PC-3 (cell line): ENCODE results near the gene NDUFB5. TPM values are rescaled to one million over a fixed set of nuclear protein-coding genes. Genes with fewer than 3 reads are reported as not detected.
A peak's percentile ranks its signal among the peaks of the same experiment; 100 is the strongest.

Experiments
- ATAC-seq: fragments of 200-7000 bp; cut with Tn5 transposase; 2 replicates; pipeline ENCODE4 v1.9.1; 2020; ENCODE audit warnings: mild to moderate bottlenecking, moderate library complexity
- BruUV-seq: library from RNA; stranded (reverse); fragments of 400-500 nt; replicated peaks from 2 replicates; lab custom pipeline; 2021; lab: Mats Ljungman, UMichigan
- CTCF ChIA-PET: fragments of 300-600 bp; sonication (Branson Sonifier 250); formaldehyde crosslinking; loops from one replicate; lab custom pipeline; 2022; ENCODE audit warnings: antibody characterized with exemption; lab: Charles Lee
- POLR2A ChIA-PET: fragments of 300-600 bp; sonication (Branson Sonifier 250); formaldehyde crosslinking; loops from one replicate; lab custom pipeline; 2022; ENCODE audit warnings: antibody characterized with exemption; ENCODE audit not compliant: unreplicated experiment; lab: Charles Lee
- DNase-seq: peaks from one replicate; pipeline ENCODE4 v3.0.0-alpha.2; 2015
- H2AFZ ChIP-seq: fragments of 300-600 bp; sonication (generic); 2 replicates; pipeline ENCODE4 v1.6.0; 2016; ENCODE audit warnings: antibody characterized with exemption, low read length
- H3F3A ChIP-seq: fragments of 300-600 bp; sonication (generic); one replicate; pipeline ENCODE4 v1.6.0; 2017; ENCODE audit warnings: antibody characterized with exemption, low read length, control low read depth, mild to moderate bottlenecking; ENCODE audit not compliant: unreplicated experiment
- H3K27ac ChIP-seq: fragments of 300-600 bp; sonication (generic); 2 replicates; pipeline ENCODE4 v1.5.1; 2016; ENCODE audit warnings: mild to moderate bottlenecking, low read length
- H3K27me3 ChIP-seq: fragments of 300-600 bp; sonication (generic); 2 replicates; pipeline ENCODE4 v1.6.1; 2016; ENCODE audit warnings: low read length, mixed read lengths
- H3K36me3 ChIP-seq: fragments of 300-600 bp; sonication (generic); 2 replicates; pipeline ENCODE4 v1.6.1; 2016; ENCODE audit warnings: low read depth, mixed run types, low read length, mixed read lengths
- H3K4me1 ChIP-seq: fragments of 300-600 bp; sonication (generic); 2 replicates; pipeline ENCODE4 v1.5.1; 2016; ENCODE audit warnings: low read length; ENCODE audit not compliant: insufficient read depth
- H3K4me2 ChIP-seq: fragments of 300-600 bp; sonication (generic); 2 replicates; pipeline ENCODE4 v1.6.0; 2016; ENCODE audit warnings: low read length
- H3K4me3 ChIP-seq: fragments of 300-600 bp; sonication (generic); 2 replicates; pipeline ENCODE4 v1.5.1; 2016; ENCODE audit warnings: mild to moderate bottlenecking, low read length, mixed read lengths
- H3K79me2 ChIP-seq: fragments of 300-600 bp; sonication (generic); 2 replicates; pipeline ENCODE4 v1.6.1; 2017; ENCODE audit warnings: low read length, mixed read lengths
- H3K9ac ChIP-seq: fragments of 300-600 bp; sonication (generic); 2 replicates; pipeline ENCODE4 v1.6.0; 2016; ENCODE audit warnings: mild to moderate bottlenecking, low read length
- H3K9me2 ChIP-seq: fragments of 300-600 bp; sonication (generic); replicated peaks from 2 replicates; pipeline ENCODE4 v1.6.1; 2016; ENCODE audit warnings: mixed run types, low read length, mixed read lengths
- H3K9me3 ChIP-seq: fragments of 300-600 bp; sonication (generic); 2 replicates; pipeline ENCODE4 v1.6.1; 2016; ENCODE audit warnings: low read length, mixed read lengths
- H4K20me1 ChIP-seq: fragments of 300-600 bp; sonication (generic); 2 replicates; pipeline ENCODE4 v1.6.1; 2016; ENCODE audit warnings: low read length, mixed read lengths
- EZH2 ChIP-seq: fragments of 300-600 bp; sonication (generic); IDR thresholded peaks from one replicate; pipeline ENCODE4 v1.6.1; 2017; ENCODE audit warnings: antibody characterized with exemption, mild to moderate bottlenecking, low read length; ENCODE audit not compliant: unreplicated experiment
- EZH2phosphoT487 ChIP-seq: fragments of 300-600 bp; sonication (generic); IDR thresholded peaks from 2 replicates; pipeline ENCODE4 v1.6.1; 2018; ENCODE audit warnings: mild to moderate bottlenecking, antibody characterized with exemption, low read length, borderline replicate concordance
- intact Hi-C: fragments of 100-400 bp; cut with micrococcal nuclease; formaldehyde crosslinking; loops from 2 replicates; pipeline ENCODE4 v1.9.0; 2023
- total RNA-seq: library from RNA; depleted of rRNA; stranded (reverse); fragments of >200 nt; gene quantifications from 2 replicates; pipeline ENCODE4 v1.2.3, GENCODE V29; 2014
- TF ChIP-seq, protein P1 (sequence below): fragments of 300-600 bp; sonication (generic); conservative IDR thresholded peaks from 2 replicates; pipeline ENCODE4 v1.5.1; 2017; ENCODE audit warnings: antibody characterized with exemption, low read depth, mild to moderate bottlenecking, low read length

Gene NDUFB5
- total RNA-seq, 1 experiment from 2014 or later = 126 TPM

DNA sequence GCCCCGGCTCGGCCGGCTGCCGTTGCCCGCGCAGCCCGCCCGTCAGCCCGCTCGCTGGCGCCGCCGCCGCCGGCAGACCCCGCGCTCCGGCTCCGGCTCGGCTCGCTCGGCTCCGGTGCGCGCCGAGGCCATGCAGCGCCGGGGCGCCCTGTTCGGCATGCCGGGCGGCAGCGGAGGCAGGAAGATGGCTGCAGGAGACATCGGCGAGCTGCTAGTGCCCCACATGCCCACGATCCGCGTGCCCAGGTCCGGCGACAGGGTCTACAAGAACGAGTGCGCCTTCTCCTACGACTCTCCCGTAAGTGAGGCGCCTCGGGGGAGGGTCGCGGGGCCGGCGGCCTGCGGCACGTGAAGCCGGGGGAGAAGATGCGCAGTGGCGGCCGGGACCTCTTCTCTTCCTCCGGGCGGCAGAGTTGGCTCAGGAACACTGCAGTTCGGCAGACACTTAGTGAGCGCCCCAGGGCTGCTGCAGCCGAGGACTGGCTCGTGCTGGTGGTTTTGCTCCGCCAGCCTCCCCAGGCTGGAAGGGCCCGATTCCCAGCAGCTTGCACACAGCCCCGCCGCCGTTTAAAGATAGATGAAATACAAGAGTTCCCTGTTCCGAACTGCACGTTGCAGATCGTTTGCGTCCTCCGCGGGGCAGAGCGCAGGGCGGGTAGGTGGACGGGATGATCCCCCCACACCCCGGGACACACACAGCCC is 48.7 kb downstream of the NDUFB5 start:
- Histone ChIP-seq H3F3A (no peaks in the 10 kb centered on the region), H2AFZ (peak overlapping the region; percentile 98), H3K4me1 (peaks cover 16% of the 10 kb centered on the region), H3K9ac (peak overlapping the region; percentile 81), H3K4me2 (peak overlapping the region; percentile 81), H3K4me3 (peak overlapping the region; percentile 91), H3K9me3 (no peaks in the 10 kb centered on the region), H4K20me1 (peaks cover 21% of the 10 kb centered on the region), H3K79me2 (peaks cover 48% of the 10 kb centered on the region), H3K36me3 (peaks cover 6% of the 10 kb centered on the region; the same call in 1 of the 2 replicates), H3K27ac (peak overlapping the region; percentile 48), H3K27me3 (no peaks in the 10 kb centered on the region), H3K9me2 (no peaks in the 10 kb centered on the region)
- intact Hi-C loops = loop anchor here (2.0 to 5.0 kb wide), 3 partner anchors 36 to 949 kb away; partner anchors contain the start of genes MRPL47, NDUFB5 and TTC14
- POLR2A ChIA-PET = no interaction called here
- TF ChIP-seq, protein P1, sequence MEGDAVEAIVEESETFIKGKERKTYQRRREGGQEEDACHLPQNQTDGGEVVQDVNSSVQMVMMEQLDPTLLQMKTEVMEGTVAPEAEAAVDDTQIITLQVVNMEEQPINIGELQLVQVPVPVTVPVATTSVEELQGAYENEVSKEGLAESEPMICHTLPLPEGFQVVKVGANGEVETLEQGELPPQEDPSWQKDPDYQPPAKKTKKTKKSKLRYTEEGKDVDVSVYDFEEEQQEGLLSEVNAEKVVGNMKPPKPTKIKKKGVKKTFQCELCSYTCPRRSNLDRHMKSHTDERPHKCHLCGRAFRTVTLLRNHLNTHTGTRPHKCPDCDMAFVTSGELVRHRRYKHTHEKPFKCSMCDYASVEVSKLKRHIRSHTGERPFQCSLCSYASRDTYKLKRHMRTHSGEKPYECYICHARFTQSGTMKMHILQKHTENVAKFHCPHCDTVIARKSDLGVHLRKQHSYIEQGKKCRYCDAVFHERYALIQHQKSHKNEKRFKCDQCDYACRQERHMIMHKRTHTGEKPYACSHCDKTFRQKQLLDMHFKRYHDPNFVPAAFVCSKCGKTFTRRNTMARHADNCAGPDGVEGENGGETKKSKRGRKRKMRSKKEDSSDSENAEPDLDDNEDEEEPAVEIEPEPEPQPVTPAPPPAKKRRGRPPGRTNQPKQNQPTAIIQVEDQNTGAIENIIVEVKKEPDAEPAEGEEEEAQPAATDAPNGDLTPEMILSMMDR = no peak; the same call in 1 of the 2 replicates
- TF ChIP-seq EZH2phosphoT487 (no peak), EZH2 (no peak)
- CTCF ChIA-PET = no interaction called here
- DNase-seq (peak; percentile 71), ATAC-seq (peak; percentile 67)
- BruUV-seq = TSS peak; percentile 39

DNA sequence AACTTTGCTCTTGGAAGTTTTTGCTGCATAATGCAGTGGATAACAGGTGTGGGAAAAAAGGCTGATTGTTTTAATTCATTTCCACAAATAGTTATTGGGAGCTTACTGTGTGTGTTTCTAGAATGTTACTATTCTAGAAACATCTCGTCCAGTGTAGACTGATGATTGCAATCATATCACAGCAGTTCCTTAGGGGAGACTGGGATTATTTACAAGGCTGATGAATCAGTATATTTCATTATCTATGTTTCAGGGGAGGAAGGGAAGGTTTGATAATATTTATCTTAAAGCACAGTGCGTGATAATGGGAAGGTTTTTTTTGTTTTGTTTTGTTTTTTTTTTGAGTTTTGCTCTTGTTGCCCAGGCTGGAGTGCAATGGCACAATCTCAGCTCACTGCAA is 50.6 kb downstream of the NDUFB5 start:
- Histone ChIP-seq H3K9me3 (no peaks in the 10 kb centered on the region), H2AFZ (no peak overlapping the region), H3K27me3 (no peaks in the 10 kb centered on the region), H3K9ac (no peak overlapping the region), H3K4me3 (peak overlapping the region; percentile 91), H3K4me2 (peak overlapping the region; percentile 81), H3K27ac (no peak overlapping the region), H4K20me1 (peaks cover 21% of the 10 kb centered on the region), H3F3A (no peaks in the 10 kb centered on the region), H3K4me1 (peaks cover 16% of the 10 kb centered on the region), H3K36me3 (peaks cover 6% of the 10 kb centered on the region; the same call in 1 of the 2 replicates), H3K79me2 (peaks cover 67% of the 10 kb centered on the region), H3K9me2 (no peaks in the 10 kb centered on the region)
- BruUV-seq = no TSS peak
- CTCF ChIA-PET = no interaction called here
- POLR2A ChIA-PET = no interaction called here
- intact Hi-C loops = no loop called here
- TF ChIP-seq, protein P1 = no peak
- TF ChIP-seq EZH2 (no peak), EZH2phosphoT487 (no peak)
- ATAC-seq (no peak), DNase-seq (no peak)

DNA sequence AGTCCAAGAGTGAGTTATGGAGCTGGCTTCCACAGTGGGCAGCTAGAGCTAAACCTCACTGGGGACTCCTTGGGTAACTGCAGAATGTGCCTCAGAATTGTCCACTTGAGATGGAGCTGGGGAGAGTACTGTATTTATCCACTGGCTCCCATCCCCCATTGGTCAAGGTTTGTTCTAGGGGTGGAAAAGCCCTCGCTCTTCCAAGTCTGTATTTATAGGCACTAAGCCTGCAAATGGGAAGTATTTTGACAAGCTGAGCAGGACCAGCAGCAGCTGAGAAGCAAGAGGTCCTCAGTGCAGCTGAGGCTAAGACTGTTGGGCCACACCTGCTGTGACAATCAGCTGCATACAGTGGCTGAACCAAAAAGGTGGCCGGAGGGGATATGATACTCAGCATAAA is 54.0 kb downstream of the NDUFB5 start:
- POLR2A ChIA-PET = no interaction called here
- H3K4me2 ChIP-seq = no peak overlapping the region
- ATAC-seq = no peak
- H3K36me3 ChIP-seq = peaks cover 6% of the 10 kb centered on the region; the same call in 1 of the 2 replicates
- peaks cover 10% of the 10 kb centered on the region for H3K4me1 ChIP-seq
- peaks cover 98% of the 10 kb centered on the region for H3K79me2 ChIP-seq
- CTCF ChIA-PET = no interaction called here
- no peak overlapping the region for H2AFZ ChIP-seq
- no peak overlapping the region for H3K27ac ChIP-seq
- BruUV-seq = no TSS peak
- no peaks in the 10 kb centered on the region for H3F3A ChIP-seq
- H3K27me3 ChIP-seq = no peaks in the 10 kb centered on the region
- no peaks in the 10 kb centered on the region for H3K9me3 ChIP-seq
- peaks cover 26% of the 10 kb centered on the region for H4K20me1 ChIP-seq
- H3K9ac ChIP-seq = no peak overlapping the region
- no peaks in the 10 kb centered on the region for H3K9me2 ChIP-seq
- no peak overlapping the region for H3K4me3 ChIP-seq
- TF ChIP-seq EZH2phosphoT487 = no peak
- no peak for TF ChIP-seq EZH2
- TF ChIP-seq, protein P1 = no peak
- no peak for DNase-seq
- intact Hi-C loops = no loop called here
